GM18499 (cell line): ENCODE measurements around the gene COX7B2.

Experiments used
- ATAC-seq: cut with Tn5 transposase; IDR thresholded peaks from one replicate; pipeline ENCODE4 v1.9.1; 2021; ENCODE audit warnings: moderate number of reproducible peaks; ENCODE audit not compliant: insufficient read depth, unreplicated experiment

COX7B2 gene

DNA sequence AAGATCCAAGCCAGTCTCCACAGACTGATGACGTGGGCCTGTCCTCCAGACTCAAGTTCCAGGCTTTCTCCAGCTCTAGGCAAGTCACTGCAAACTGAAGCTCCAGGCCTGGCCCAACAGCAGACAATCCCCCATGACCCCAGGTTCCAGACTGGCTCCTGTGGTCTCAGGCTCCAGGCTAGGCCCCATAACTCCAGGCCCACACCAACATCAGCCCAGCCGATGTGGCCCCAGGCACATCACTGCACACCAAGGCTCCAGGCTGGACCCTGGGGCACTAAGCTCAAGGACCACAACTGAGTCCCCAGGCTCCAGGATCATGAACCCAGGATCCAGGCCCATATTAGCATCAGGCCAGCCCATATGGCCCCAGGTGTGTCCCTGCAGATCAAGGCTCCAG lies 143.6 kb downstream of the COX7B2 start:
- ATAC-seq = no peak

DNA sequence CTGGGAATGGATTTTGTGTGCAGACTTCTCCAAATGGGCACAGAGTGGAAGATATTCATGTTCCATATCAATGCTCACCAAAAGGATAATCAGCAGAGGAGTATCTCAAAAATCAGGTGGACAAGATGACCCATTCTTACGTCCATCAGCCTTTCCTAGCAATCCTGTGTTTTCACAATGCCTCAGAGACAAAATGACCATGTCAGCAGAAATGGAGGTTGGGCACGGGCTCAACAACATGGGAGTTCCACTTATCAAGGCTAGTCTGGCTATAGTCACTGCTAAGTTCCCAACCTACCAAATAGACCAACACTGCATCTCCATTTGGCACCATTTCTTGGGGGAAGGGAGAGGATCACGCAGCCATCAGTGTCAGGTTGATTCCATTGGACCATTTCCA lies 179.0 kb downstream of the COX7B2 start:
- ATAC-seq = no peak

- no peak for ATAC-seq
Measured at GRCh38 chr4:46720055-46720454, 189.0 kb downstream of the COX7B2 start.

DNA sequence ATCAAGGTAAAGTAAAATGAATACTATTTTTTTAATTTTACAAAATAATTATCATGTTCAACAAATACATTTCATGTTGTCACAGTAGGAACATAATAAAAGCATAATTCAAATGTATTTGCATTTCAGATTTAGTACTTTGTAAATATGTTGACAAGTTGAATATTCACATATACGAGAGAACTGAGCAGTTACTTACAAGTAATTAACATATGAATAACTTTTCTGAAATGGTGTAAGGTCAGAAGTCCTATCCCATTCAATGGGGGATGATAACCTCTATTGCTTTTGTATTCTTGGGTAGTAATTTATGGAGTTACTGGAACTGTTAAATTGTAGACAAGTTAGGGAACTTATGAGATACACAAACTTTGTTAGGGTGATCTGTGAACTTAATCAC lies 191.1 kb downstream of the COX7B2 start:
- ATAC-seq = no peak

DNA sequence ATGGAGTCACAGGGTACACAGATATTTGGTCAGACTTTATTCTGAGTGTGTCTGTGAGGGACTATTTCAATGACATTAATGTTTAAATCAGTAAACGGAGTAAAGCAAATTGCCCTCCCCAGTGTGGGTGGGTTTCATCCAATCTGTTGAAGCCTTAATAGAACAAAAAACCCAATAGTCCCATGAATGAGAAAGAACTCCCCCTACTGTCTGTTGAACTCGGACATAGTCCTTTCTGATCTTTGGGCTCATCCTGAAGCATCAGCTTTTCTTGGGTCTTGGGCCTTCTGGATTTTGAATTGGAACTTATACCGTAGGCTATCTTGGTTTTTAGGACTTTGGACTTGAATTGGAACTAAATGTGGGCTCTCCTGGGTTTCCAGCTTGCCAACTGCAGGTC lies 193.6 kb downstream of the COX7B2 start:
- ATAC-seq = no peak

- ATAC-seq = no peak
Measured at GRCh38 chr4:46698891-46699290, 210.2 kb downstream of the COX7B2 start.
